Measurements from ENCODE around the gene APBA3.

The APBA3 gene

GRCh38 chr19:3761382-3762129 is at the start of gene APBA3:
TSS of gene APBA3 (minus strand) at chr19:3761692. CDS start at chr19:3760264, 1,428 bp downstream.
- FAIRE-seq = no peak

GRCh38 chr19:3810708-3811355 is 49.3 kb upstream of the APBA3 start:
- no peak for FAIRE-seq

GRCh38 chr19:3809881-3810707 is 48.6 kb upstream of the APBA3 start:
- no peak for FAIRE-seq

- no peak for FAIRE-seq
Measured at GRCh38 chr19:3808420-3809143, 47.1 kb upstream of the APBA3 start.

- no peak for FAIRE-seq
Measured at GRCh38 chr19:3807574-3808354, 46.3 kb upstream of the APBA3 start.

- no peak for FAIRE-seq
Measured at GRCh38 chr19:3807131-3807480, 45.6 kb upstream of the APBA3 start.

- no peak for FAIRE-seq
Measured at GRCh38 chr19:3805859-3806258, 44.4 kb upstream of the APBA3 start.

- FAIRE-seq = no peak
Measured at GRCh38 chr19:3804429-3804828, 42.9 kb upstream of the APBA3 start.

- no peak for FAIRE-seq
Measured at GRCh38 chr19:3803986-3804385, 42.5 kb upstream of the APBA3 start.

- FAIRE-seq = no peak
Measured at GRCh38 chr19:3803114-3803888, 41.8 kb upstream of the APBA3 start.

GRCh38 chr19:3801412-3802096 is 40.1 kb upstream of the APBA3 start:
- no peak for FAIRE-seq

- FAIRE-seq = no peak
Measured at GRCh38 chr19:3800996-3801395, 39.5 kb upstream of the APBA3 start.

GRCh38 chr19:3798137-3798536 is 36.6 kb upstream of the APBA3 start:
- FAIRE-seq = no peak

- FAIRE-seq = no peak
Measured at GRCh38 chr19:3796358-3796757, 34.9 kb upstream of the APBA3 start.

GRCh38 chr19:3793799-3794198 is 32.3 kb upstream of the APBA3 start:
- no peak for FAIRE-seq

GRCh38 chr19:3792114-3792513 is 30.6 kb upstream of the APBA3 start:
- no peak for FAIRE-seq

- FAIRE-seq = no peak
Measured at GRCh38 chr19:3790941-3791340, 29.4 kb upstream of the APBA3 start.

- no peak for FAIRE-seq
Measured at GRCh38 chr19:3790209-3790734, 28.8 kb upstream of the APBA3 start.

GRCh38 chr19:3788996-3789778 is 27.7 kb upstream of the APBA3 start:
- FAIRE-seq = no peak
